Fibroblast of upper back skin (primary cell): Measurements from ENCODE around the gene AKAP10.
"Not testable (repeated sequence)": the region's sequence is repeated elsewhere in the genome, so short reads cannot be mapped to it uniquely, and the experiment has no call there.

ENCODE experiments used
- DNase-seq: peaks from one replicate; pipeline ENCODE4 v3.0.0-alpha.2; 2013

Gene AKAP10

GRCh38 chr17:19915245-19915978 is 62.2 kb downstream of the AKAP10 start:
- DNase-seq: no peak

- DNase-seq: no peak
Observed at GRCh38 chr17:19911033-19911432, 66.6 kb downstream of the AKAP10 start.

GRCh38 chr17:19909139-19909538 is 68.5 kb downstream of the AKAP10 start:
- DNase-seq: no peak

GRCh38 chr17:19905502-19905901 is 72.1 kb downstream of the AKAP10 start:
- DNase-seq: no peak

- DNase-seq: no peak
Observed at GRCh38 chr17:19904924-19905323, 72.7 kb downstream of the AKAP10 start.

- DNase-seq: peak; percentile 45
Observed at GRCh38 chr17:19904412-19904811, 73.2 kb downstream of the AKAP10 start.

DNA sequence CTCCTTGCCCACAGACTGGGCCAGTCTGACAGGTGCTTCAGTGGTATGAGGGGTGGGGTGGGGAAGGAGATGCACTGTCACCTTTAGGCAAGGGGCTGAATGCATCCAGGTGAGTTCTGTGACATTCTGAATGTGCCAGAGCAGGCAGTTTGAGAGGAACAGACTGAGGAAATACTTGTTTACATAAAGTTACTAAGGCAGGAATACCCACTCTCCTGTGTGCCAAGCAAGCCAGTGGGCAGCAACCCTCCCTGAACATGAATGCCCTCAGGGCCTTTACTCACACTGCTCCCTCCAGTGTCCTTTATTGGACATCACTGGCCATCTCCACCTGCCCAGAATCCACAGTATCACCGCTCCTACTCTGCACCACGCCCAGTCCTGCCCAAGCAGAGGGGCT is 76.8 kb downstream of the AKAP10 start:
- no peak for DNase-seq

DNA sequence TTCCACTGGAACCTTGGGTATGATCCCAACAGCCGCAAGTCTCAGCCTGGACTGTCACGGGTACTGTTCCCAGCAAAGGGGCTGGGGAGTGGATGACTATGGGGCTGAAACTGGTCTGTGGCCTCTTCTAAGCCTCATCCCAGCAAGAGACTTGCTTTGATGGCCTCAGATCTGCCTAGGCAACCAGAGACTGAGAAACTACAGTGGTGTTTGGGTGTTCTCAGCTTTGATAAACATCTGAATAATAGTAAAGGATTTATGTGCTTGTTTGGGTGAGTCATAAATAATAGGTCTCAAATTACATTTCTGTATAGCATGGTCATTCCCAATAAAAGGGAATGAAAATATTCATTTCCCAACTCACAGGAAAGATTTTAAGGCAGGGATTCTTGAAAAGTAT is 79.7 kb downstream of the AKAP10 start:
- DNase-seq: peak; percentile 50

- no peak for DNase-seq
Observed at GRCh38 chr17:19897090-19897837, 80.4 kb downstream of the AKAP10 start.

DNA sequence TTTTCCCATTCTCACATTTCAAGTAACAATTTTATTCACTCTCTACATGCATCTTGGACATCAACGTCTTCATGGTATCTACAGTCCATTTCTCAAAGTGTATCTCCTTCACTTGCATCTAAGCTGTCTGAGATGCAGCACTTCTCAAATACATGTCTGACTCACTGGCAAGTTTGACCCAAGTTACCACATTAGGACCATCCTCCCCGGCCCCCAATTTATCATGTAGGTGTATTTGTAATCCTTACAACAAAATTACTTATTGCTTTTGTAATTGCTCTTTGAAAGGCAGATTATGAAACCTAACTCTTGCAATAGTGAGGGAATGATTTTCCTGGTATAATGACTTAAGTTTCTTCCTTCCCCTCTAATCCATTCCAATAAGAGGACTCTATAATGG is 80.9 kb downstream of the AKAP10 start:
- no peak for DNase-seq

DNA sequence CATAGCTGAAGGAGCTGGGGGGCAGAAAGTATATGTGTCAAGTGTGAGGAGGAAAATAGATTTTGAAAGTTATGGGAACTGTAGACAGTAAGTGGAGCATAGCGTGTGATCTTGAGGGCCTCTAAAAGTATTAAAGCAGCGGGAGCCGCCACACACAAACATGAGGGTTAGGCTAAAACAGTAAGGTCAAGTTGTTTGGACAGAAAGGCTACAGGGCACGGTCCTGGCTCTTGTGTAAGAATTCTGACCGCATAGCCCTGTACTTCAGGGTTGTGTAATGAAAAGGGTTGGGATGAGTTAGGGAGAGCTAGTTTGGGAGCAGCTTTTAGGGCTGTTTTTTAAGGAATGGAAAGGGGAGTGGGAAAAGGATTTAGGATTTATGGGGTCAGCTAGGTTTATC is 87.1 kb downstream of the AKAP10 start:
- not testable (repeated sequence) for DNase-seq

- DNase-seq: not testable (repeated sequence)
Observed at GRCh38 chr17:19890001-19890400, 87.6 kb downstream of the AKAP10 start.

- DNase-seq: no peak
Observed at GRCh38 chr17:19886116-19886515, 91.5 kb downstream of the AKAP10 start.

- DNase-seq: no peak
Observed at GRCh38 chr17:19883537-19884215, 94.0 kb downstream of the AKAP10 start.

DNA sequence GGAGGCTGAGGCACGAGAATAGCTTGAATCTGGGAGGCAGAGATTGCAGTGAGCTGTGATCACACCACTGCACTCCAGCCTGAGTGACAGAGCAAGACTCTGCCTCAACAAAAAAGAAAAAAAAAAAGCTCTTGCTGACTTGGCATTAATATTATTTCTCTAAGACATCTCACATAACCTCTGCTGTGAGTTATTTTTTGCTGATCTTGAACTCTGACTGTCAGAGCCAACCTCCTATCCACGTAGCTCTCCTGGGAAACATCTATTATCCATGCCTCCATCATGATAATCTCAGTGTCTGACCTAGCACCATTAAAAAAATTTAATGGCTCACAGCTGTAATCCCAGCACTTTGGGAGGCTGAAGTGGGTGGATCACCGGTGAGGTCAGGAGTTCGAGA is 97.2 kb downstream of the AKAP10 start:
- DNase-seq: peak; percentile 3

DNA sequence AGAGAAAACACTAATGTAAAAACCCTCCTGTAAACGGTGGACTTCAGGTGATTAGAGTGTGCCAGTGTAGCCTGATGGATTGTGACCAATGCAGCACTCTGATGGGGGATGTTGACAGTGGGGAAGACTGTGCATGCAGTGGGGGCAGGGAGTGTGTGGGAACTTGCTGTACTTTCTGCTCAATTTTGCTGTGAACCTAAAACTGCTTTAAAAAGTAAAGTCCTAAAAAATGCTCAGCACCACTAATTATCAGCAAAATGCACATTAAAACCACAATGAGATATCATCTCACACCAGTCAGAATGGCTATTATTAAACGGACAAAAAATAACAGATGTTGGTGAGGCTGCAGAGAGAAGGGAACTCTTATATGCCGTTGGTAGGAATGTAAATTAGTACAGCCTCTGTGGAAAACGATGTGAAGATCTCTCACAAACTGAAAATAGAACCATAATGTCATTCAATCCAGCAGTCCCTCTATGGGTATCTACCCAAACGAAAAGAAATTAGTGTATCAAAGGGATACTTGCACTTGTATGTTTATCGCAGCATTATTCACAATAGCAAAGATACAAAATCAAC is 100.2 kb downstream of the AKAP10 start:
- DNase-seq: no peak

- DNase-seq: no peak
Observed at GRCh38 chr17:19876529-19877161, 101.0 kb downstream of the AKAP10 start.

DNA sequence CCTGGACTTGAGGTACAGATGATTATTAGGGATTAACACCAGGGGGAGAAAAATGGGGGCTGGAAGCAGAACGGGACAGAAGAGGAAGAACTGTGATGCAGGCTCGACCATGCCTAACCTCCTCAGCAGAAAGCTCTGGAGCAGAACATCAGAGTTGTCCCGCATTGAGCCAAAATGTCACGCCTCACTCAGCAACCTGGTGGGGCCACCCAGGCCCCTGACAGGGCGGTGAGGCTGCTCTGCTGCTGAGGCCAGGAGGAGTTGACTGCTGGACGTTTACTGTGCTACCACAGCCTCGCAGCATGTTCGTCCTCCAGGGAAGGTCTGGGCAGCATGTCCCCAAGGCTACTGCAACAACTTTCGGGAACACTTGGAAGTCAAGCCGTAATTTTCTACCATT is 103.4 kb downstream of the AKAP10 start:
- DNase-seq: no peak

DNA sequence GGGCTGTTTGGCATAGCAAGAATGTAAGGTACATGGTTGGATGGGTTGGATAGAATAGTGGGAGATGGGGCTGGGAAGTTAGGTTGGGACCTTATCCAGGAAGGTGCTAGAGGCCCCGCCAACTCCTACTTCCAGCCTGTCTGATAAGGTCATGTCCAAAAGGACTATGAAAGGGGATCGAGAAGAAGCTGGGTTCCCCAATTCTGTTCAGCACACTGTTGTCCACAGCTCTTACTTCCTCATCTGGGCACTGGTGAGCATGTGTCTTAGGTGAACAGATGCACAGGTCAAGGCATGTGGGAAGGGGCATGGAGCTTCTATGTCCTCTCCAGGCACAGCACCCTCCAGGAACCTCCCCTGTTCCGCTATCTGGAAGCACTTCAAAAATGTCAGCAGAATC is 104.3 kb downstream of the AKAP10 start:
- DNase-seq: no peak

GRCh38 chr17:19868079-19868395 is 109.6 kb downstream of the AKAP10 start:
- no peak for DNase-seq

- peak; percentile 77 for DNase-seq
Observed at GRCh38 chr17:19867329-19868078, 110.1 kb downstream of the AKAP10 start, which contains the start of gene ULK2. ULK2 (minus strand) TSS chr17:19867936; CDS start chr17:19867417, 519 bp downstream.

DNA sequence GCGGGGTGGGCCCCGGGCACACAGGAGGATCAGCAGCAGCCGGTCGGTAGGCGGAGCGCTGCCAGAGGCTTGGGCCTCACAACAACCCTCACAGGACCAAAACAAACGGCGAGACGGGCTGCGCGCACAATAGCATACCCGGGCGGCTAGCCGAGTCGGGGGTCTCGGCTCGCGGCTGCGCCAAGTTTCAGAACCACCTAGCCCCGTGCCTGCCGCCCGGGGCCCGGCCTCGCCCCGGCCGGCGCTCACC is 110.6 kb downstream of the AKAP10 start:
- DNase-seq: peak; percentile 51

- no peak for DNase-seq
Observed at GRCh38 chr17:19865021-19865420, 112.6 kb downstream of the AKAP10 start.
